ENCODE measurements around the gene CTNND2.

- TF ChIP-seq CTCF (IDR thresholded peaks at IDR 0.05; ENCODE audit: low read depth, low read length, poor library complexity, severe bottlenecking): no peak
- no peak for TF ChIP-seq EZH2phosphoT487 (IDR thresholded peaks at IDR 0.05; ENCODE audit: borderline replicate concordance, low read length)
Measured at GRCh38 chr5:11646141-11646540, 258.1 kb downstream of the CTNND2 start.

Data from DOHH2 (cell line).